K562 (cell line): ENCODE data around the gene COL6A1. TPM values are rescaled to one million over a fixed set of nuclear protein-coding genes. Genes with fewer than 3 reads are reported as not detected.

Source experiments
- ATF3 ChIP-seq, 2 experiments: fragments of 450-650 bp in 1 of 2; sonication (generic) in 1 of 2; formaldehyde crosslinking in 1 of 2; IDR thresholded peaks in 1 of 2; conservative IDR thresholded peaks in 1 of 2; 2 replicates each; pipeline versions ENCODE4 v1.6.1 to v1.8.1; 2016 to 2023; ENCODE audit warnings: mild to moderate bottlenecking in 2 of 2, moderate library complexity in 2 of 2, inconsistent platforms in 1 of 2, missing genetic modification reagents in 1 of 2
- CSDE1 ChIP-seq, 2 experiments: fragments of 450-650 bp; IDR thresholded peaks; 2 replicates each; pipeline ENCODE4 v1.6.1; 2016; ENCODE audit warnings: mild to moderate bottlenecking in 1 of 2
- CTBP1 ChIP-seq: fragments of 450-650 bp; IDR thresholded peaks from 2 replicates; pipeline ENCODE4 v1.6.1; 2016; ENCODE audit warnings: borderline replicate concordance
- FIP1L1 ChIP-seq: fragments of 200-400 bp; formaldehyde crosslinking; IDR thresholded peaks from 2 replicates; pipeline ENCODE4 v1.6.1; 2018; ENCODE audit warnings: mild to moderate bottlenecking, low read depth, low read length; ENCODE audit not compliant: poor library complexity, severe bottlenecking
- HDGF ChIP-seq: fragments of 450-650 bp; IDR thresholded peaks from 2 replicates; pipeline ENCODE4 v1.6.1; 2016
- MYC ChIP-seq, 2 experiments: fragments of 250-450 bp in 1 of 2; sonication (Bioruptor Pico) in 1 of 2; IDR thresholded peaks; 2 replicates each; pipeline versions ENCODE4 v1.5.1 to v1.6.1; 2012 to 2021; ENCODE audit warnings: low read depth in 2 of 2, borderline replicate concordance in 1 of 2, improper control_type of control experiment in 1 of 2, low read length in 1 of 2, mild to moderate bottlenecking in 1 of 2, moderate library complexity in 1 of 2
- PRDM10 ChIP-seq: fragments of 450-650 bp; IDR thresholded peaks from 2 replicates; pipeline ENCODE4 v1.6.1; 2018; ENCODE audit not compliant: partially characterized antibody
- RBM17 ChIP-seq: fragments of 200-400 bp; formaldehyde crosslinking; IDR thresholded peaks from 2 replicates; pipeline ENCODE4 v1.6.1; 2017; ENCODE audit warnings: low read depth, mild to moderate bottlenecking, low read length, borderline replicate concordance
- RUNX1 ChIP-seq: sonication (generic); IDR thresholded peaks from 2 replicates; pipeline ENCODE4 v1.6.1; 2016; ENCODE audit warnings: antibody characterized with exemption, low read depth
- TCF7 ChIP-seq: sonication (generic); IDR thresholded peaks from 2 replicates; pipeline ENCODE4 v1.6.1; 2016; ENCODE audit warnings: antibody characterized with exemption, borderline replicate concordance
- ZBTB11 ChIP-seq, 3 experiments: fragments of 200-800 bp in 1 of 3; fragments of 250-450 bp in 1 of 3; fragments of 450-650 bp in 1 of 3; sonication (Bioruptor Pico) in 1 of 3; sonication (Bioruptor generic) in 1 of 3; formaldehyde crosslinking in 1 of 3; IDR thresholded peaks; 2 replicates each; pipeline versions ENCODE4 v1.6.1 to v1.8.0; 2016 to 2022; ENCODE audit warnings: mild to moderate bottlenecking in 2 of 3, missing genetic modification characterization in 2 of 3, missing compliant biosample characterization in 1 of 3, moderate library complexity in 1 of 3
- ZNF165 ChIP-seq: fragments of 250-450 bp; sonication (Bioruptor Pico); IDR thresholded peaks from 2 replicates; pipeline ENCODE4 v1.4.0; 2020; ENCODE audit warnings: borderline replicate concordance
- ZNF224 ChIP-seq: sonication (generic); formaldehyde crosslinking; IDR thresholded peaks from 2 replicates; pipeline ENCODE4 v1.8.0; 2022; ENCODE audit warnings: mild to moderate bottlenecking, missing genetic modification reagents
- ZNF512 ChIP-seq: IDR thresholded peaks from 2 replicates; pipeline ENCODE4 v1.6.1; 2016; ENCODE audit warnings: missing genetic modification characterization, missing compliant biosample characterization
- ZNF57 ChIP-seq: fragments of 450-650 bp; formaldehyde crosslinking; IDR thresholded peaks from 2 replicates; pipeline ENCODE4 v1.4.0; 2020; ENCODE audit warnings: mild to moderate bottlenecking, moderate library complexity
- ZNF699 ChIP-seq: fragments of 250-450 bp; sonication (Bioruptor Pico); IDR thresholded peaks from 2 replicates; pipeline ENCODE4 v1.8.0; 2021; ENCODE audit warnings: mild to moderate bottlenecking, moderate library complexity; ENCODE audit not compliant: insufficient replicate concordance
- ZNF76 ChIP-seq: fragments of 250-450 bp; sonication (Bioruptor Pico); IDR thresholded peaks from 2 replicates; pipeline ENCODE4 v1.4.0; 2020; ENCODE audit warnings: mild to moderate bottlenecking, moderate library complexity, borderline replicate concordance
- polyA plus RNA-seq, 8 experiments: library from polyadenylated mRNA; depleted of rRNA in 4 of 8; stranded (reverse) in 5 of 8; unstranded in 3 of 8; fragments of >200 nt; fragmentation: Nextera tagmentation in 2 of 8; fragmentation: Illumina TruSeq in 1 of 8; extraction: Ambion mirVana in 2 of 8; extraction: Trizol in 1 of 8; gene quantifications; 2 replicates each; pipeline versions ENCODE4 v1.2.1 to v1.2.3, GENCODE V29; 2011 to 2014; ENCODE audit warnings: inconsistent platforms in 1 of 8, missing spikeins in 1 of 8
- total RNA-seq, 7 experiments: library from RNA; depleted of rRNA in 6 of 7; stranded (reverse); fragments of >200 nt in 6 of 7; fragmentation: Illumina TruSeq in 2 of 7; extraction: Trizol in 2 of 7; gene quantifications; 2 replicates each; pipeline versions ENCODE4 v1.2.1 to v1.2.3, GENCODE V29; 2011 to 2021; ENCODE audit warnings: low replicate concordance in 1 of 7

COL6A1 gene
- total and polyA plus RNA-seq, 9 of the 15 experiments (the other 6 are each of a cell fraction or from before 2014, with no cell fraction given) = 0.07 to 1.3 (median 0.14) TPM; not detected in 3

- TF ChIP-seq ZBTB11 (CRISPR knock-in tag; IDR thresholded peaks at IDR 0.05) = no peak
- no peak for TF ChIP-seq ZNF57 (CRISPR knock-in tag)
- TF ChIP-seq PRDM10 = no peak
- no peak for TF ChIP-seq TCF7
- no peak for TF ChIP-seq ATF3 (IDR thresholded peaks at IDR 0.05)
- no peak for TF ChIP-seq ATF3 (CRISPR knock-in tag; conservative IDR thresholded peaks at IDR 0.05)
- TF ChIP-seq ZNF224 = no peak
- peak; percentile 22; the same call in 1 of the 2 replicates for TF ChIP-seq CTBP1
- no peak for TF ChIP-seq HDGF
- no peak for TF ChIP-seq ZNF512
- TF ChIP-seq MYC (IDR thresholded peaks at IDR 0.05; ENCODE audit: low read depth, low read length) = 0 out of 2 replicates have a peak, but pooled peaks have one; percentile 19
- no peak for TF ChIP-seq MYC (CRISPR knock-in tag; IDR thresholded peaks at IDR 0.05; ENCODE audit: borderline replicate concordance, low read depth)
- no peak for TF ChIP-seq CSDE1 (IDR thresholded peaks at IDR 0.05)
- no peak for TF ChIP-seq ZNF699
- TF ChIP-seq RBM17 = no peak
- TF ChIP-seq FIP1L1 = no peak
- no peak for TF ChIP-seq ZNF165 (CRISPR knock-in tag)
- TF ChIP-seq ZNF76 = no peak
- no peak for TF ChIP-seq RUNX1
Observed at GRCh38 chr21:45973475-45974072, 8.0 kb upstream of the COL6A1 start (continued).
